Upper lobe of left lung (tissue), 4 donors: ENCODE results near the gene EAF2.

Experiments
- POLR2A ChIP-seq, 4 donors: fragments of 450-650 bp; IDR thresholded peaks; one replicate each; pipeline ENCODE4 v1.5.1; 2016 to 2017; ENCODE audit warnings: antibody characterized with exemption in 4 of 4, mild to moderate bottlenecking in 2 of 4
- POLR2AphosphoS5 ChIP-seq, 2 donors: sonication (generic); formaldehyde crosslinking; IDR thresholded peaks; one replicate each; pipeline ENCODE4 v1.5.1; 2017; ENCODE audit warnings: antibody characterized with exemption in 2 of 2
- TF ChIP-seq, protein P1 (sequence below), 6 experiments: fragments of 450-650 bp in 4 of 6; fragments of 200-600 bp in 2 of 6; sonication (generic) in 2 of 6; IDR thresholded peaks; one replicate each; pipeline ENCODE4 v1.5.1; 2016 to 2019; ENCODE audit warnings: antibody characterized with exemption in 6 of 6

DNA sequence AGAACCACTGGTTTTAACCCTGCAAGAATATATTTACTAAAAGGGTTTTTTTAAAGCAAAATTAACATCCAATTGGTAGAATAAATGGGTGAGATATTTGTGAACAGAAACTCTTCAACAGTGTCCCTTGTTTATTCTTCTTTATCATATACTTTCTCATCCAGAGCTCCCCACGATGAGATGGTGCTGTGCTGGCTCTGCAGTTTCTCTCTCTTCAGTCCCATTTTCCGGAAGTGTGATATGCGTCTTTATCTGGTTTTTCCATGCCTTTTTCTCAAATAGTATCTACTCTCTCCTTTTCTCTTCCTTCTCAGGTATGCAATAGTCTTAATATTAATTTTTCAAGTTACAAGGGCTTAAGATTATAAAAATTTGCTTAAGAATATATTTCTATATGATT lies 1.5 kb downstream of the EAF2 start:
- TF ChIP-seq, protein P1, sequence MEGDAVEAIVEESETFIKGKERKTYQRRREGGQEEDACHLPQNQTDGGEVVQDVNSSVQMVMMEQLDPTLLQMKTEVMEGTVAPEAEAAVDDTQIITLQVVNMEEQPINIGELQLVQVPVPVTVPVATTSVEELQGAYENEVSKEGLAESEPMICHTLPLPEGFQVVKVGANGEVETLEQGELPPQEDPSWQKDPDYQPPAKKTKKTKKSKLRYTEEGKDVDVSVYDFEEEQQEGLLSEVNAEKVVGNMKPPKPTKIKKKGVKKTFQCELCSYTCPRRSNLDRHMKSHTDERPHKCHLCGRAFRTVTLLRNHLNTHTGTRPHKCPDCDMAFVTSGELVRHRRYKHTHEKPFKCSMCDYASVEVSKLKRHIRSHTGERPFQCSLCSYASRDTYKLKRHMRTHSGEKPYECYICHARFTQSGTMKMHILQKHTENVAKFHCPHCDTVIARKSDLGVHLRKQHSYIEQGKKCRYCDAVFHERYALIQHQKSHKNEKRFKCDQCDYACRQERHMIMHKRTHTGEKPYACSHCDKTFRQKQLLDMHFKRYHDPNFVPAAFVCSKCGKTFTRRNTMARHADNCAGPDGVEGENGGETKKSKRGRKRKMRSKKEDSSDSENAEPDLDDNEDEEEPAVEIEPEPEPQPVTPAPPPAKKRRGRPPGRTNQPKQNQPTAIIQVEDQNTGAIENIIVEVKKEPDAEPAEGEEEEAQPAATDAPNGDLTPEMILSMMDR (IDR thresholded peaks at IDR 0.05), result no peak
- TF ChIP-seq POLR2A (IDR thresholded peaks at IDR 0.05), result no peak
- no peak for TF ChIP-seq POLR2AphosphoS5 (IDR thresholded peaks at IDR 0.05)
